Measurements from ENCODE around the gene CASP8AP2. TPM values are rescaled to one million over a fixed set of nuclear protein-coding genes. Genes with fewer than 3 reads are reported as not detected.

CASP8AP2 gene
- total RNA-seq, 1 donor from 2014 or later = 29.5 TPM

DNA sequence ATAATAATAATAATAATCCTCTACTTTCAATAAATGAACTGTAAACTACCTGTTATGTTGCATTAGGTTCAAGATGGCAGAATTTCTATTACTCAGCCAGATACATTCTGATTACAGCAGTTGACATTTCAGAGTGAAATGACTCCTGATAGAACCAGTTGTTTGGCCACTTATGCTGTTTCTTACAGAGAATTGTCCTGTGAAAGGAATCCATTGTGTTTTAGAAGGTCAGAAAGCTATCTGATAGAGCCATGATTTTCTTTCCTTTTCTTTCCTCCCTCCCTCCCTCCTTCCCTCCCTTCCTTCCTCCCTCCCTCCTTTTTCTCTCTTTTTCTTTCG is 81.2 kb downstream of the CASP8AP2 start:
- Mint-ChIP-seq H3K27me3 (no peaks in the 10 kb centered on the region), H3K36me3 (no peaks in the 10 kb centered on the region), H3K4me3 (no peak overlapping the region)

DNA sequence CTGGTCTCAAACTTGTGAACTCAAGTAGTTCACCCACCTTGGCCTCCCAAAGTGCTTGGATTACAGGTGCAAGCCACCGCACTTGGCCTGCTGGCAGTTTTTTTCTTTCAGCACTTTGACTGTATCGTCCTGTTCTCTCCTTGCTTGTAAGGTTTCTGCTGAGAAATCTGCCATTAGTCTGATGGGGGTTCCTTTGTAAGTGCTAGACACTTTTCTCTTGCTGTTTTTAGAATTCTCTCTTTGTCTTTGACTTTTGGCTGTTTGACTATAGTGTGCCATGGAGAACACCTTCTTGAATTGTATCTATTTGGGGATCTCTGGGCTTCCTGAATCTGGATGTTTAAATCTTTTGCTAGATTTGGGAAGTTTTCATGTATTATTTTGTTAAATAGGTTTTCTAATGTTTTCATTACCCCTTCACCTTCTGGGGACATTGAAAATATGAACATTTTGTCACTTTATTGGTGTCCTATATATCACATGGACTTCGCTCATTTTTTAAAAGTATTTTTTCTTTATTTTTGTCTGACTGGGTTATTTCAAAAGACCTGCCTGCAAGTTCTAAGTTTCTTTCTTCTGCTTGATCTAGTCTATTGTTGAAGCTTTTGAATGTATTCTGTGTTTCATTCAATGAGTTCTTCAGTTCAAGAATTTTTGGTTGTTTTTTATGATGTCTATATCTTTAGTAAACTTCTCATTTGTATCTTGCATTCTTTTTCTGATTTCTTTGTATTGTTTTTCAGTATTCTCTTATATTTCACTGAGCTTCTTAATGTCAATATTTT is 86.6 kb downstream of the CASP8AP2 start:
- no peaks in the 10 kb centered on the region for H3K27me3 Mint-ChIP-seq
- no peaks in the 10 kb centered on the region for H3K4me1 Mint-ChIP-seq (ENCODE audit: unreplicated experiment)
- H3K36me3 Mint-ChIP-seq = no peaks in the 10 kb centered on the region
- no peak overlapping the region for H3K4me3 Mint-ChIP-seq
- H3K27ac Mint-ChIP-seq = no peak overlapping the region
- TF ChIP-seq, protein P1, sequence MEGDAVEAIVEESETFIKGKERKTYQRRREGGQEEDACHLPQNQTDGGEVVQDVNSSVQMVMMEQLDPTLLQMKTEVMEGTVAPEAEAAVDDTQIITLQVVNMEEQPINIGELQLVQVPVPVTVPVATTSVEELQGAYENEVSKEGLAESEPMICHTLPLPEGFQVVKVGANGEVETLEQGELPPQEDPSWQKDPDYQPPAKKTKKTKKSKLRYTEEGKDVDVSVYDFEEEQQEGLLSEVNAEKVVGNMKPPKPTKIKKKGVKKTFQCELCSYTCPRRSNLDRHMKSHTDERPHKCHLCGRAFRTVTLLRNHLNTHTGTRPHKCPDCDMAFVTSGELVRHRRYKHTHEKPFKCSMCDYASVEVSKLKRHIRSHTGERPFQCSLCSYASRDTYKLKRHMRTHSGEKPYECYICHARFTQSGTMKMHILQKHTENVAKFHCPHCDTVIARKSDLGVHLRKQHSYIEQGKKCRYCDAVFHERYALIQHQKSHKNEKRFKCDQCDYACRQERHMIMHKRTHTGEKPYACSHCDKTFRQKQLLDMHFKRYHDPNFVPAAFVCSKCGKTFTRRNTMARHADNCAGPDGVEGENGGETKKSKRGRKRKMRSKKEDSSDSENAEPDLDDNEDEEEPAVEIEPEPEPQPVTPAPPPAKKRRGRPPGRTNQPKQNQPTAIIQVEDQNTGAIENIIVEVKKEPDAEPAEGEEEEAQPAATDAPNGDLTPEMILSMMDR (conservative IDR thresholded peaks at IDR 0.05) = no peak
- peaks cover 7% of the 10 kb centered on the region for H3K9me3 Mint-ChIP-seq
- no peak for DNase-seq (ENCODE audit: extremely low spot score, unreplicated experiment)

More for the DNA sequence above, 81.2 kb downstream of the CASP8AP2 start:
- DNase-seq (ENCODE audit: extremely low spot score, unreplicated experiment) = no peak
- TF ChIP-seq, protein P1 (conservative IDR thresholded peaks at IDR 0.05) = no peak
- no peak overlapping the region for H3K27ac Mint-ChIP-seq
- no peaks in the 10 kb centered on the region for H3K9me3 Mint-ChIP-seq
- H3K4me1 Mint-ChIP-seq (ENCODE audit: unreplicated experiment) = peaks cover 8% of the 10 kb centered on the region

DNA sequence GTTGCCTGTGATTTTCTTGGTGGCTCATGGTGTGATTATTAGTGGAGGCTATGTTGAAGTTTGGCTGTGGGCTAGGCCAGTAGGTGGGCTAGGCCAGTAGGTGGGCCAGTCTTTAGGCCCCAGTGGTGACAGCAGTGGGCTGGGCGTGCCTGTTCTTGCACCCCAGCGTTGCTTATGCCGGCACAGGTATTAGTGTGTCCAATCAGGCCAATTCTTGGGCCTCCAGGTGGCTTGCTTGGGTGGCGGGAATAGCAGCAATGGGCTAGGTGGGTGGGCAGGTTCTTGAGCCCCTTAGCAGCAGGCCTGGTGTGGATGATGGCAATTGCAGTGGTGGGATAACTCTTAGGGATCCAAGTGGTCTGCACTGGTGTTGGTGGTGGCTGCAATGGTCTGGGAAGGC is 87.5 kb downstream of the CASP8AP2 start:
- TF ChIP-seq, protein P1 (conservative IDR thresholded peaks at IDR 0.05) = no peak
- Mint-ChIP-seq H3K9me3 (peaks cover 7% of the 10 kb centered on the region), H3K36me3 (no peaks in the 10 kb centered on the region)

DNA sequence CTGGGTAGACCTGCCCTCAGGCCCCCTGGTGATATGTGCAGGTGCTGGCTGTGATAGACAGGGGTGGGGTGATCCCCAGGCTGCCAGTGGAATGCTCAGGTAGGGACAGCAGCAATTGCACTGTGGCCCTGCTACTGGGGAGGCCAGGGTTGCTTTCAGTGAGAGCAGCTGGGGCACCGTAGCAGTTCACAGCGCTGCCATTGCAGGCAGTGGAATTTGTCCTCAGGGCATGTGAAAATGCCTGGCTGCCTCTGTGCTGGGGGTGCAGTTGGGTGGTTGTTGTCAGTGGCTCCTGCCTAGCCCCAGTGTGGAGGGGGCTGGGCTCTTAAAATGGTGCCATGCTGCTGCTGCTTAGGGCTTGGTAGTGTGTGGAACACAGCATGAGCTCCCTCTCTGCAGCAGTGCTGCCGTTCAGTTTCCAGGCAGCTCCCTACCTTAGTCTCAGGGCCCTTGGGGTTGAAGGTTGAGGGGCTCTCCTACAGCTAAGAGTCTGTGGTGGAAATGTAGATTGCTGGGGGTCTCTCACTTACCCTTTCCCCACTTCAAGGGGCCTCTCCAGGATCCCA is 88.2 kb downstream of the CASP8AP2 start:
- H3K27ac Mint-ChIP-seq = no peak overlapping the region
- H3K9me3 Mint-ChIP-seq = peaks cover 7% of the 10 kb centered on the region
- DNase-seq (ENCODE audit: extremely low spot score, unreplicated experiment) = no peak
- no peaks in the 10 kb centered on the region for H3K4me1 Mint-ChIP-seq (ENCODE audit: unreplicated experiment)
- no peak overlapping the region for H3K4me3 Mint-ChIP-seq
- H3K27me3 Mint-ChIP-seq = no peaks in the 10 kb centered on the region
- TF ChIP-seq, protein P1 (conservative IDR thresholded peaks at IDR 0.05) = no peak
- no peaks in the 10 kb centered on the region for H3K36me3 Mint-ChIP-seq

More for the DNA sequence above, 87.5 kb downstream of the CASP8AP2 start:
- DNase-seq (ENCODE audit: extremely low spot score, unreplicated experiment) = no peak
- Mint-ChIP-seq H3K4me3 (no peak overlapping the region), H3K27me3 (no peaks in the 10 kb centered on the region), H3K4me1 (ENCODE audit: unreplicated experiment) (no peaks in the 10 kb centered on the region), H3K27ac (no peak overlapping the region)

Other genes starting within 250 kb of the CASP8AP2 start
- gene LYRM2, start 191.1 kb upstream of the CASP8AP2 start, total RNA-seq (ENCODE audit: low replicate concordance) = 32.9 and 37.7 TPM in 2 replicates
- gene MDN1, start 10.1 kb upstream of the CASP8AP2 start, total RNA-seq (ENCODE audit: low replicate concordance) = 36.7 and 43.1 TPM in 2 replicates
- gene GJA10, start 64.6 kb downstream of the CASP8AP2 start, total RNA-seq (ENCODE audit: low replicate concordance) = not detected in 2 replicates